ENCODE results near the gene C6orf62.
A peak's percentile ranks its signal among the peaks of the same experiment; 100 is the strongest.
"Not testable (repeated sequence)": the region's sequence is repeated elsewhere in the genome, so short reads cannot be mapped to it uniquely, and the experiment has no call there.

Gene C6orf62

GRCh38 chr6:24719125-24719971 lies at the start of gene C6orf62:
TSS of gene C6orf62 (minus strand) at chr6:24719154. CDS start at chr6:24718668, 486 bp downstream.
- H4K20me1 ChIP-seq (ENCODE audit: insufficient read depth): peaks cover 21% of the 10 kb centered on the region
- peaks cover 33% of the 10 kb centered on the region for H3K4me1 ChIP-seq (ENCODE audit: low read depth, poor library complexity, severe bottlenecking)
- peaks cover 61% of the 10 kb centered on the region for H3K79me2 ChIP-seq (ENCODE audit: insufficient read depth, low read depth)
- no peak within 1 kb of the TSS for H3K4me3 ChIP-seq (IDR thresholded peaks at IDR 0.05; ENCODE audit: insufficient read depth, low read depth, low read length)
- H3K27ac ChIP-seq: peak within 1 kb of the TSS; percentile 98
- no peak within 1 kb of the TSS for H2AFZ ChIP-seq (ENCODE audit: low read depth)
- H3K4me2 ChIP-seq: peak within 1 kb of the TSS; percentile 81
- TF ChIP-seq CTCF (conservative IDR thresholded peaks at IDR 0.05; ENCODE audit: low read depth, low read length): no peak
- no peaks in the 10 kb centered on the region for H3K27me3 ChIP-seq (ENCODE audit: insufficient read depth, low read depth)
- H3K36me3 ChIP-seq (ENCODE audit: insufficient read depth): peaks cover 19% of the 10 kb centered on the region; the same call in 1 of the 2 replicates
- peak within 1 kb of the TSS; percentile 98 for H3K9ac ChIP-seq

- Histone ChIP-seq H3K4me3 (IDR thresholded peaks at IDR 0.05; ENCODE audit: insufficient read depth, low read depth, low read length) (no peak overlapping the region), H3K4me2 (peak overlapping the region; percentile 30; the same call in 1 of the 2 replicates), H3K79me2 (ENCODE audit: insufficient read depth, low read depth) (no peaks in the 10 kb centered on the region), H3K36me3 (ENCODE audit: insufficient read depth) (no peaks in the 10 kb centered on the region), H3K27ac (no peak overlapping the region), H4K20me1 (ENCODE audit: insufficient read depth) (no peaks in the 10 kb centered on the region), H3K4me1 (ENCODE audit: low read depth, poor library complexity, severe bottlenecking) (peaks cover 12% of the 10 kb centered on the region), H2AFZ (ENCODE audit: low read depth) (no peak overlapping the region), H3K27me3 (ENCODE audit: insufficient read depth, low read depth) (peaks cover 6% of the 10 kb centered on the region; the same call in 1 of the 2 replicates), H3K9ac (no peak overlapping the region)
- TF ChIP-seq CTCF (conservative IDR thresholded peaks at IDR 0.05; ENCODE audit: low read depth, low read length): no peak
Measured at GRCh38 chr6:24768361-24768760, 49.4 kb upstream of the C6orf62 start.

GRCh38 chr6:24766680-24767462 lies 47.9 kb upstream of the C6orf62 start:
- H3K4me3 ChIP-seq (IDR thresholded peaks at IDR 0.05; ENCODE audit: insufficient read depth, low read depth, low read length): no peak overlapping the region
- no peak overlapping the region; the same call in 1 of the 2 replicates for H3K4me2 ChIP-seq
- peaks cover 12% of the 10 kb centered on the region for H3K4me1 ChIP-seq (ENCODE audit: low read depth, poor library complexity, severe bottlenecking)
- H3K9ac ChIP-seq: no peak overlapping the region
- peak; percentile 41; the same call in 1 of the 2 replicates for TF ChIP-seq CTCF (conservative IDR thresholded peaks at IDR 0.05; ENCODE audit: low read depth, low read length)
- H4K20me1 ChIP-seq (ENCODE audit: insufficient read depth): no peaks in the 10 kb centered on the region
- H3K27me3 ChIP-seq (ENCODE audit: insufficient read depth, low read depth): peaks cover 6% of the 10 kb centered on the region; the same call in 1 of the 2 replicates
- no peaks in the 10 kb centered on the region for H3K36me3 ChIP-seq (ENCODE audit: insufficient read depth)
- no peak overlapping the region for H2AFZ ChIP-seq (ENCODE audit: low read depth)
- H3K79me2 ChIP-seq (ENCODE audit: insufficient read depth, low read depth): no peaks in the 10 kb centered on the region
- H3K27ac ChIP-seq: no peak overlapping the region

GRCh38 chr6:24765968-24766367 lies 47.0 kb upstream of the C6orf62 start:
- H3K4me3 ChIP-seq (IDR thresholded peaks at IDR 0.05; ENCODE audit: insufficient read depth, low read depth, low read length); H2AFZ ChIP-seq (ENCODE audit: low read depth); H3K36me3 ChIP-seq (ENCODE audit: insufficient read depth); H3K27me3 ChIP-seq (ENCODE audit: insufficient read depth, low read depth); H4K20me1 ChIP-seq (ENCODE audit: insufficient read depth); H3K79me2 ChIP-seq (ENCODE audit: insufficient read depth, low read depth); H3K27ac ChIP-seq; H3K9ac ChIP-seq; H3K4me2 ChIP-seq: not testable (repeated sequence)
- peaks cover 12% of the 10 kb centered on the region for H3K4me1 ChIP-seq (ENCODE audit: low read depth, poor library complexity, severe bottlenecking)

GRCh38 chr6:24764833-24765828 lies 46.2 kb upstream of the C6orf62 start:
- not testable (repeated sequence) for H3K79me2 ChIP-seq (ENCODE audit: insufficient read depth, low read depth); H4K20me1 ChIP-seq (ENCODE audit: insufficient read depth); H3K27me3 ChIP-seq (ENCODE audit: insufficient read depth, low read depth); H3K4me2 ChIP-seq; H3K27ac ChIP-seq; H3K9ac ChIP-seq; H3K4me3 ChIP-seq (IDR thresholded peaks at IDR 0.05; ENCODE audit: insufficient read depth, low read depth, low read length); H2AFZ ChIP-seq (ENCODE audit: low read depth); H3K36me3 ChIP-seq (ENCODE audit: insufficient read depth)
- peaks cover 12% of the 10 kb centered on the region for H3K4me1 ChIP-seq (ENCODE audit: low read depth, poor library complexity, severe bottlenecking)
